GM23248 (cell line): ENCODE measurements around the gene IFNA5.

Experiments used
- EZH2 ChIP-seq: fragments of 200-600 bp; sonication (generic); IDR thresholded peaks from 2 replicates; pipeline ENCODE4 v1.6.1; 2018; ENCODE audit warnings: antibody characterized with exemption, mild to moderate bottlenecking; ENCODE audit not compliant: insufficient read depth, poor library complexity, severe bottlenecking
- EZH2phosphoT487 ChIP-seq: fragments of 200-600 bp; sonication (generic); IDR thresholded peaks from 2 replicates; pipeline ENCODE4 v1.6.1; 2018; ENCODE audit warnings: antibody characterized with exemption, moderate library complexity, mild to moderate bottlenecking, low read depth; ENCODE audit not compliant: insufficient read depth

GRCh38 chr9:21336457-21336856 lies 31.3 kb upstream of the IFNA5 start:
- TF ChIP-seq EZH2phosphoT487 (no peak), EZH2 (no peak)
